A204.1 (cell line): Measurements from ENCODE around the gene ATP4B.

Source experiments
- FAIRE-seq: peaks from 2 replicates; lab custom pipeline; 2012; peaks lifted over from hg19 to GRCh38; lab: Jason Lieb, UNC

The ATP4B gene

DNA sequence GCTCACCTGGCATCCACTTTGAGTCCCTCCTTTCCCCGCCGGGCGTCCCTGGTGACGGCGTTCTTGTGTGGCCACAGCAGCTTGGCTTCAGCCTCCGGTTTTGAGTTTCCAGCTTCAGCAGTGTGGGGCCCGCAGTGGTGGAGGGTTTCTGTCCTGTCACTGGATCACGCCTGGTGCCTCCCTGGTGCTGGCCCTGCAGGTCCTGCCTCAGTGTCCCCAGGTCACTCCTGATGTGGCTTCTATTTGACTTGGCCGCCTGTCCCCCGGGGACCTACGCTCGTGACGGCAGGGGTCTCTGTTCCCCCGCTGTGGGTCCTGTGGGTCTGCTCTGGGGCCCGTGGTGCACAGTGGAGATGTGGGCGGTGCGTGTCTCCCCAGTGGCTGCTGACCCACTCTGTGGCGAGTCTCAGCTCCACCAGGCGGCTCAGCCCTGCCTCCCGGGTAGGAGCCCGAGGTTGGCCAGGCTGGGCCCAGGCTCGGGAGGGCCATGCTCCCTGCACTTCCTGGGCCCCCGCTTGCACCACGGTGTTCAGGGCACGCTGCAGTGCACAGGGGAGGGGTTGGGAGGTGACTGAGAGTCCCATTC, 1.9 kb downstream of the ATP4B start:
- FAIRE-seq = no peak

DNA sequence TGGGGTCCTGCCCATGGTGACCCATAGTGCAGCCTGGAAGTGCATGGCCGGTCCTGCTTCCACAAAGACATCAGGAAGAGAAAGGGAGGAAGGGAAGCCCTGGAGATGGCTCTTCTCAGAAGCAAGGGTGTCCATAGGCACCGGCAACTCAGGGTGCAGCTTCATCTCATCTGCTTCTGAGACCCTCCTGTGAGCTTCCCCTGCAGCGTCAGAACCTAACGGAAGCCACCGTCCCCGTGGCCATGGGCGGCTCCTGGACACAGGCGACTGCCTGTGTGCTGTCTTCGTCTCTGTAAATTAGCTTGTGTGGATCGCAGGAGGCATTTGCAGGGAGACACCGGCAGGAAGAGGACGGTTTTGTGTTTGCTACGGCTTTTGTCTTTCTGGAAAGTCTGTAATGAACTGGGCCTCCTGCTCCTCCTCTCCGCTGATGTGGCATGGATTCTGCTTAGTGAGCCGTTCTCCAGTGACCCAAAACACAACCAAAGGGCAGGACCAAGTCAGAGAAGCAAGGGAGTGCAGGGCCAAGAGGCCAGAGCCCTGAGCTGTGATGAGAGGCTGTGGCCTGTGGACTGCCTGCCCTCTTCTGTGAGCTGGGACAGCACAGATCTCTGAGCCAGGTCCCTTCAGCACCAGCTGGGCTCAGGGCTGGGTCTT, 2.5 kb downstream of the ATP4B start:
- no peak for FAIRE-seq

DNA sequence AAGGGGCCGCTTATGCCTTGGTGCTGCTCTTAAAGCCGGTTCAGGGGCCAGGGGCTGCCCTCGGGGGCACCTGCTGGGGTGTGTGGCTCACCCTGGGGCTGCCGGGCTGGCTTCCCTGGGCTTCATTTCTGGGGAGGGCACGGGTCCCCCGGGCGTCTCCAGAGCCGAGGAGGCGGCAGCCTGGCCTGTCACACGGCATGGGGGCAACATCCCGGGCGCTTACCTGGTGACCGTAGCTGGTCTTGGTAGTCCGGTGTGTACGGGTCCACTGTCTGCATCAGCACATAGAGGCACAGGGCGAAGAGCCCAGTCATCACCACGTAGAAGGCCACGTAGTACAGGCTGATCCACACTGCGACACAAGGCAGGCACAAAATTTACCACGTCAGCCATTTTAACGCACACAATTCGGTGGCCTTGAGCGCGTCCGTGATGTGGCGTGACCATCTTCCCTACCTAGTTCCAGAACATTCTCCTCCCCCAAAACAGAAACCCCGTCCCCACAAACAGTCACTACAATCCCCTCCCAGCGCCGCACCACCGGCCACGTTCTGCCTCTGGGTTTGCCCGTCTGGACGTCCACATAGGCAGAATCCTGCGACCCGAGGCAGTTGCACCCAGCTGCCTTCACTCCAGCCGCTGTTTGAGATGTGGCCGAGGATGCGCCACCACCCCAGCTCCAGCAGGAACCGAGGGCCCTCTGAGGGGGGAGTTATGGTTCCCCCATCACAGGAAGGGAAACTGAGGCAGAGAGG, 3.2 kb downstream of the ATP4B start:
- FAIRE-seq = no peak

DNA sequence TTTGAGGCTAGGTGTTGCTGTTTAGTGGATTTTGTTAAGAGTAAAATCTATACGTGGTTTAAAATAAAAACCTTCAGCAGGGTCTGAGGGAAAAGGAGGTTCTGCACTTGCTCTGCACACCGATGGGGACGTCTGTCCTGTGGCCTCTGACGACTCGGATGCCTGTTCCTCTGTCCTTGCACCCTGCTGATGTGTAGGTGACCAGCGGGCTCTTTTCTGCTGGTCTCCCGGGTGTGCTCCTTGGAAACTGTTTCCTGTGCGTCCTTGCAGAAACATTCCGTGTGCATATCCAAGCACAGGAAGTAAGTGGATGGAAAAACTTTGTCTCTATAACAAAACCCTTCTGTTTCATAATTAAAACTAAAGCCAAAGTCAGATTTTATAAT, 3.8 kb downstream of the ATP4B start:
- FAIRE-seq = no peak

DNA sequence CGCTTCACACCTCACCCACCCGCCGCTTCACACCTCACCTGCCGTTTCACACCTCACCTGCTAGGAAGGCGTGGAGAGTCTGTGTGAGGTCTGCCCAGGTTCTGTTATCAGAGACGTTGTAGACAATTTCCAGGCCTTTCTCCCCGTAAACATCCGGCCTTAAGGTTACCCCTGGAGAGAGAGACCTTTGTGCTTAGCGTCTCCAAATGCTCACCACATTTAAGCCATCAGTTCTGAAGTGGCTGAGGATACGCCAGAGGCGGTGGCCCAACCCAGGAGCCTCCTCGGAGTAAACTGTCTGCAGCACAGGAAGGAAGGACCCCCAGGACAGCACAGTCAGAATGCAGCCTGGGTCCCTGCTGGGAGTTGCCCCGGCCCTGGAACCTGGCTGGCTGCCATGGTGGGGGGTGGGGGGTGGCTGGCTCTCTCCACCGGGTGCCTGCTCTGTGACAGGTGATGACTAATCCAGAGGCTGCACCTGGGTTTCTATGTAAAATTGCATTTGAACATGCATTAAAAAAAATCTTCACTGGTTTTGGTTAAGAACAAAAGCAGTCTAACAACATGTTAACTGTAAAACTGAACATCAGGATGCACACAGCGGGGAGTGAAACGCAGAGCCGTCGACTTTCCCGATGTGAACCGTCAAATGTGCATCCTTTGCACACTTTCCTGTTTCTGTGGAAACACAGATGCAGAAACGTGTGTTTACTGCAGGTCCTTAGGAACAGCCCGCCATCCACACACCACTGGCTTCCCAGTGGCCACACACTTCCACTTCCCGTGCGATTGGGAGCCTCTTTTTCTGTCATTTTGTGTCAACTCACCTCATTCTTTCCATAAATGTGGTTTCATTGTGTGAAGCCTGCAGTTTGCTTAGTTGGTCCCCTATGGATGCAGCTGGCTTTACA, 4.5 kb downstream of the ATP4B start:
- FAIRE-seq = no peak

DNA sequence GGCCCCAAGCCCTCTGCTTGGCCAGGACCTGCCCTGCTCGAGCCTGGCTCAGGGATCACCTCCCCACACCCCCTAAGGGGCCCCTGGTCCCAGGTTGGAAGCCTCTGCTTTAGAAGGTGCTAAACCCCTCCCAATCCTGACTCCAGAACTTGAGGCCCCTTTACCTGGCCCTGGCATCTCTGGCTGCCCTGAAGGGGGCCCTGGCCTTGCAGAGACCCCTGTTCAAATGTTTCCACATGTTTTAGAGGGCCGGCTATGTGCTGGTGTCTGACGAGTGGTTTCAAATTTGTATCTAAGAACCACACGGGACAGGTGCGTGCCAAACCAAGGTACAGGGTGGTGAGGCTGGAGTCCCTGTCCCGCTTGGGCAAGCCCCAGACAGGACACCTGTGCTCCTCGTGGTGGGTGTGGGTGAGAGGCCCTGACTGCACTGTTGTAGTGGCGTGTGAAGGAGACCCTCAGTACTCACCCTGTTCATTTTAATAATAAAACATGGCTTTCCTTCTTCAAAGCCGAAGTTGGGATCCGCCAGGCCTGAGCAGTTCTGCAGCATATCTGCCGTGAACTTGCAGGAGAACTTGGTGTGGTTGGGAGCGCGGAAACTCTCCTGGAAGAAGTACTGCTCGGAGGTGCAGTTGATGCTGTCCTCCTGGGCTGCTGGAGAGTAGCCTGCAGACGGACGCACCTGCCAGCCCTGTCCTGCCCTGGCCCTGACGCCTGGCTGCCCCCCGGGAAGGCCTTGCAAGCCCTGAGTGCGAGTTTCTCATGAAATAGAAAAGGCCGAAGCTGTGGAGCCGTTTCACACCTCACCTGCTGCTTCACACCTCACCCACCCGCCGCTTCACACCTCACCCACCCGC, 5.4 kb downstream of the ATP4B start:
- FAIRE-seq = no peak

DNA sequence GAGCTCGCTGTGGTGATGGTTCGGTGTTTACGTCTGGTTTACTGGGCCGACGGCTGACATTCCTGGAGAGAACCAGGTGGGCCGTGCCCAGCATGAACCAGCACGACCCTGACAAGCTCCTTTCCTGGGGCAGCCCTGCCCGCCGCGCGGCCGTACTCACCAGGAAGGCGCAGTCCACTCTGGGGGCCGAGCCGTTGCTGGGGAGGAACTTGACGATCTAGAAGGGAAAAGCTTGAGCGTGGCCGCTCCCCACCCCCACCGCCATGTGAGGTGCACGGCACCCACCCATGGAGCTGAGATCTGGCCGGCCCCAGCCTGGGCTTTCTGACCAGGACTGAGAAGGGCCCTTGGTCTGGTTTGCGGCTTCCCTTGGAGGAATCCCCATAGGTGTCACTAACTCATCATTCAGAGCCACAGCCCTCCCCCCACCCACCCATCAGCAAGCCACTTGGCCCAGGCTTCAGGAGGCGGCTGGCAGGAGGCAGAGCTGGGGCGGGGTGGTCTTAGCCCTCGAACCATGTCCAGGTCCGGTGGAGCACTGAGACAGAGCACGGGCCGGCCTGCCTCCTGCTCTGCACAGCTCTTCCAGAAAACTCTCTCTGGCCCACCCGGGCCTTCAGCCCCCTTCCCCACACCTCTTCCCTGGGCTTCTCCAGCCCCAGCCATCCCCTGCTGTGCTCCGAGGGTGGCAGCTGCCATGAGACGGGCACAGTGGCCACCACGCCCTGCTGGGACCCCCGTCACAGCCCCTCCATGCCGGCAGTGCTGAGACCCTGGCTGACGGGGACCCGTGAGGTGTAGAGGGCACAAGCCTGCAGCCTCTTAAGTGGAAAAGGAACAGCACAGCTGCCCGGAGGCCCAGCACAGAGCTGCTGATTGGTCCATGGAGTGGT, 6.2 kb downstream of the ATP4B start:
- FAIRE-seq = no peak

DNA sequence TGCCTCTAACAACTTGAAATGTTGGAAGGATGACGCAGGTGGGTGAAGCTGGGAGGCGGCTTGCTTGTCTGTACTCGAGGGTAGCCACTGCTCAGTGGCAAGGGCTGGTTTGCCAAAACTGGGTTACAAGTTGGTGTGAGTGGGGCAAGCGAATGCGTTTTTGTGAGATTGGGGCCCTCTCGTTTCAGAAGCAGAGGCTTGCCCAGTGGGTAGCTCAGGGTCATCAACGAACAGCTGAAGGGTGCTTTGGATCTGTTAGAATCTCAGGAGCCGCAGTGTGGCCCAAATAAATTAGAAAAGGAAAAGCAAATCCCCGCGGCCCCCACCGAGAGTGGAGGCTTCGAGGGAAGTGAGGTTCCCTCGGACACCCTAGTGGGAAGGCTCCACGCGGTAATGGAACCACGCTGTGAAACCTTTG, 7.3 kb downstream of the ATP4B start:
- FAIRE-seq = no peak

DNA sequence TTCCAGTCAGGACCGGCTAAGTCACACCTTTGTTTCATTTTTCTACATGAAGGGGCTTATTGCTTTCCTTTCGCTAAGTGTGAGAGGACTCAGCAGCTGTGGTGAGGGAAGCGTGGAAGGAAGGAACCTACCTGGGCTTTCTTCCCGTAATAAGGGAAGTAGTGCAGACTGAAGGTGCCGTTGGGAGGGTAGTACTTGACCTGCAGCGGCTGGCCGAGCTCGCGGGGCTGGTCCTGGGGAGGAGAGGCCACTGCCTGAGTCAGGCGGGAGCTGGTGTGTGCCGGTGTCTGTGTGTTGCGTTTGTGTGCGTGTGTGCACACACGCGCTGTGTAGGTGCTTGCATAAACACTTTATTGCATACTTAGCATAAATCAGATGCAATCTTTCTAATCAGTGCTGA, 7.7 kb downstream of the ATP4B start:
- FAIRE-seq = no peak

DNA sequence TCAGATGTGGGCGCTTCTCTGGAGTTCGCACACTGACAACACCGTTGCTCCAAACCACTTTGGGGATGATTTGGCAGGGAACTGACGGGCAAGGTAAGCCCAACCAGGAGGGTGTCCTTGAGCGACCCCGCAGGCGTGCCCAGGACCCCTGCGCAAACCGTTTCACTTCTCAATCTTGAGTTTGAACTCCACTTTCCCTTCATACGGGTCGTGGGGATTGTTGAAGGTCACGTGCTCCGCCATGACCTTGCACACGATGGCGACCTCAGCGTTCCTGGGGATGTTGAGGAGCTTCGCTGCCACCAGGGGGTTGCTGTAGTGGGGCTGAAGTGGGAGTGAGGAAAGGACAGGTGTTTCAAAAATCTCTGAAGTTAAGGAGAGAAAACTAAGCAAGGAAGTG, 8.8 kb downstream of the ATP4B start:
- no peak for FAIRE-seq

DNA sequence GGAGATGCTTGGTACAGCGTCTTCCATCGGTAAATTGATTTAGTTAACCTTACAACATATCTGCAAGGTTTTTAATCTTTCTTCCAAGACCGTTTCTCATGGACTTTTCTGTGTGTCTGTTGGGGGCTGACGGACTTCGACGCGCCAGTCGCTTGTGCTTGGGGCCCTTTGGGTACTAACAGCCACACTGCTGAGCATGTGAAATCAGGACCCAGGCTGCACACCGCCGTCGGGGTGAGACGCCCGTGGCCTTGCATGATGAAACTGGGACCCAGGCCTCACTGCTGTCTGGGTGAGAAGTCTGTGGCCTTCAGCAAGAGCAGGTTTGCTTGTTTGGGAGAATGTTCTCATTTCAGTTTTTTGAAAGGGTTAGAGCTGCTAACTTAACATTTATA, 9.8 kb downstream of the ATP4B start:
- no peak for FAIRE-seq

DNA sequence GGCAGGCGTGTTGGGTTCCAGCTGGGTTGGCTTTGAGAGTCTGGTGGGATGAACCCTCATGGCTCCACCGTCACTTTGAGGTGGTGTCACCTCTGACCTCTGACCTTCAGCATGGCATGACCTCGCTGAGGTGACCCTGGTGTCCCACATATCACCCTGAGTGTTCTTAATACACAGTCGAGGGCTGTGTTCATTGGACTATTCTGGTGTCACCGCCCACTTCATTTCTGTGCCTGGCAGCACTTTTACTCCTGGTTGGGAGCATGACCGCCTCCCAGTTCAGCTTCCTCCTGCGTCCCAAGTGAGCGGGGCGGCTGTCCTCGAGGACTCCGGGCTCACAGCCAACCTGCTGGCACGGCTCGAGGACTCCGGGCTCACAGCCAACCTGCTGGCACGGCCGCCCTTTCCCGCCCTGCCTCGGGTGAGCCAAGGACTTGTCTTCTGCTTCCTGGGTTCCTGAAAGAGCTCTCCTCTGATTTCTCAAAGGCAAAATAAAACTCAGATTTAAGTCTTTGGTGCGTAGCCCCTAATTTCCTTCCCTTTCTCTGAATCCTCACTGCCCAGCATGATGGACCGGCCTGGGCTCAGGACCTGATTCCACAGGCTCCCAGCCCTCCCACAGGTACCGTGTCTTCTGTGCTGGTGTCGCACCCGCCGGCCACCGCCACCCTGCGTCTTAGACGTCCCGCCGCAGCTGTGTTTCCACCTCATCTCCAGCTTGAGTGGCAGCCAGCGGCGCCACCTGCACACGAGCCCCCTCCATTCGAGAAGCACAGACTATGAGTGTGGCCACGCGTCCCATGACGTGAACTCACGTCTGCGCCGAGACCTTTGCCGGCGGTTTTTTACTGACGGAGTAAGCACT, 10.4 kb downstream of the ATP4B start:
- no peak for FAIRE-seq

DNA sequence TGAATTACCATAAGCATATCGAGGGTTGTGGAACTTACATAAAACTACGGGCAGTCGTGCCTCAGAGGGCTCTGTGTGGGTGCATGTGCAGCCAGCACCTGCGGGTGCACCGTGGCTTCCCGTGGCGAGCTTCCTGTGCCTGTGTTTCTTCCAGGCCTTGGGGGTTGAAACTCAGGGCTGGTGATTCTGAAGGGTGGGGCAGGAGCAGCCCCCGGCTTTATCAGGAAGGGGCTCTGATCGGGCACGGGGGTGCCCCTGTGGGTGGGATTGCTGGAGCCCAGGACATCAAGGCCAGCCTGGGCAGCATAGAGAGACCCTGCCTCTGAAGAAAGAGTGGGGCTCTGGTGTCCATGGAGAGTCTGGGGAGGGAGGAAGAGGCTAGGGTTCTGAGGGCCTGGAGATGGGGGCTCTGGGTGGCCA, 11.1 kb downstream of the ATP4B start:
- FAIRE-seq = no peak

DNA sequence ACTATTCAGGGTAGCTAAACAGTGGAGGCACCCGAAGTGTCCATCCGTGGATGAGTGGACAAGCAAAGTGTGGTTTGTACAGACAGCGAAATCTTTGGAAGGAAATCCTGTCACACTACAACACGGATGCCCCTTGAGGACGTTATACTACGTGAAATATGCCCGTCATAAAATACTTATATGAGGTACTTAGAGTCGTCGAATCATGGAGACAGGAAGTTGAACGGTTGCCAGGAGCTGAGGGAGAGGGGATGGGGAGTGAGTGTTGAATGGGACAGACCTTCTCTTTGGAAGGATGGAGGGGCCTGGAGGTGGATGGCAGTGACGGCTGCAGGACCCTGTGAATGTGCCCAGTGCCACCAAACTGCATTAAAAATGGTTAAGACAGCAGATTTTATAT, 11.6 kb downstream of the ATP4B start:
- FAIRE-seq = no peak

DNA sequence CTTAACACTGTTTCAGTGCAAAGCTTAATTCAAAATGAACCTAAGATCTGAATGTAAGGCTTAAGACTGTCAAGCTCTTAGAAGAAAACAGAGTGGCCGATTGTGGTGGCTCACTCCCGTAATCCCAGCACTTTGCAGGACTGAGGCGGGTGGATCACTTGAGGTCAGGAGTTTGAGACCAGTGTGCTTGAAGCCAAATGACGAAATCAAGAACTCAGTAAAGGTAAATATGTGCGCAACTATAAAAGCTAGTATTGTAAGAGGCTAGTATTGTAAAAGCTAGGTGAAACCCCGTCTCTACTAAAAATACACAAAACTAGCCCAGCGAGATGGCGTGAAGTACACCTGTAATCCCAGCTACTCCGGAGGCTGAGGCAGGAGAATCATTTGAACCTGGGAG, 12.7 kb downstream of the ATP4B start:
- no peak for FAIRE-seq

DNA sequence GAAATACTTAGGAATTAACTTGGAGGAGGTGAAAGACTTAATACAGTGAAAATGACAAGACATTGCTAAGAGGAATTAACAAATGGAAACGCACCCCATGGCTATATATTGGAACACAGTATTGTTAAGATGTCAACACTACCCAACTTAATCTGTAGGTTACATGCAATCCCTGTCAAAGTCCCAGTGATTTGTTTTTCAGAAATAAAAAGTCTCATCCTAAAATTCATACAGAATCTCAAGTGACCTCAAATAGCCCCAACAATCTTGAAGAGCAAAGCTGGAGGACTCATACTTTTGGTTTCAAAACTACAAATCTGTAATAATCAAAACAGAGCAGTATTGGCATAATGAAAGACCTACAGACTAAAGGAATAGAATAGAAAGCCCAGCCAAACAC, 13.2 kb downstream of the ATP4B start:
- FAIRE-seq = no peak

DNA sequence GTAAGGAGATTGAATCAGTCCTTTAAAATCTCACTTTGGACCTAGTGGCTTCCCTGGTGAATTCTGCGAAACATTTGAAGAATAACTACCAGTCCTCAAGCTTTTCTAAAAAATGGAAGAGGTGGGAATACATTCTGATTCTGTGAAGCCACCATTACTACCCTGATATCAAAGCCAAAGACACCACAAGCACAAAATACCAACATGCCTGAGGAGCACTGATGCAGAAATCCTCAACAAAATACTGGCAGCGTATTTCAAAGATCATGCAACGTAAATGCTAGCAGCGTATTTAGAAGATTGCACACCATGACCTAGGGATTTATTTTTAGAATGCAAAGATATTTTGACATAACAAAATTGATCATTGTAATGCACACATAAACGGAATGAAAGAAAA, 14.4 kb downstream of the ATP4B start:
- no peak for FAIRE-seq

DNA sequence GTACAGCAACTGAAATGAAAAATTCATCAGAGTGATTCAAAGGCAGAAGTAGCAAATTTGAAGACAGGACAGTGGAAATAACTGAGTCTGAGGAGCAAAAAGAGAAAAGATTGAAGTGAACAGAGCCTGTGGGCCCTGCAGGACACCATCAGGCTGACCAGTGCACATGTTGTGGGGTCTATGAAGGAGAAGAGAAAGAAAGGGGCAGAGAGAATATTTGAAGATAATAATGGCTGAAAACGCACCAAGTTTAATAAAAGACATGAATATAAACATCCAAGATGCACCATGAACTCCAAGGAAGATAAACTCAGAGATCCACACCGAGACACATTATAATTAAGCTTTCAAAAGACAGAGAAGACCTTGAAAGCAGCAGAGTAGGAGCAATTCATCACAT, 15.4 kb downstream of the ATP4B start:
- no peak for FAIRE-seq

DNA sequence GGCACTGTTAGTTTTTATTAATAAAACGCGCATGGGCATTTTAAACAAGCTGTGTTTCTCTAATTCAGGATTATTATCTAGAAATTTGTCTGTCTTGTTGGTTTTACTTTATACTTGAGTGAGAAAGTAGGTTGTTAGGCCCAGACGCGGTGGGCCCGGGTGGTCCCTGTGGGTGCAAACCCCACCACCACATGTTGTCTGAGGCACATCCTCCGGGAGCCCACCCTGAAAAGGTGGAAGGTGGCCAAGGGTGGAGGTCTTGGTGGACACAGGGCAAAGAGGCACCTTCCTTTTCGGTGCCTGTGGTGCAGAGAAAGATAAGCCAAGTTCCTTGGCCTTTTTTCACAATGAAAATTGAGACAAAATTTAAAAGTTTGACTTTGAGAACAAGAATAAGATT, 16.6 kb downstream of the ATP4B start:
- no peak for FAIRE-seq
